HepG2 (cell line): ENCODE data around the gene DTYMK. TPM values are rescaled to one million over a fixed set of nuclear protein-coding genes. Genes with fewer than 3 reads are reported as not detected.

ENCODE experiments used
- CHCHD3 ChIP-seq: sonication (generic); formaldehyde crosslinking; IDR thresholded peaks from 2 replicates; pipeline ENCODE4 v1.8.0; 2022; ENCODE audit warnings: mild to moderate bottlenecking, missing genetic modification reagents, moderate library complexity
- IRF2 ChIP-seq: IDR thresholded peaks from 2 replicates; pipeline ENCODE4 v1.6.1; 2018; ENCODE audit warnings: missing genetic modification reagents, missing compliant biosample characterization
- KAT7 ChIP-seq: IDR thresholded peaks from 2 replicates; pipeline ENCODE4 v1.6.1; 2018; ENCODE audit warnings: borderline replicate concordance, missing compliant biosample characterization
- MAFK ChIP-seq, 2 experiments: IDR thresholded peaks in 1 of 2; conservative IDR thresholded peaks in 1 of 2; 2 replicates each; pipeline ENCODE4 v1.6.1; 2011; ENCODE audit warnings: improper control_type of control experiment in 2 of 2, low read length in 2 of 2
- MLX ChIP-seq: IDR thresholded peaks from 2 replicates; pipeline ENCODE4 v1.6.1; 2016
- NR1H2 ChIP-seq: sonication (generic); formaldehyde crosslinking; IDR thresholded peaks from 2 replicates; pipeline ENCODE4 v1.8.1; 2022; ENCODE audit warnings: low read depth, missing genetic modification reagents, borderline replicate concordance
- PAX8 ChIP-seq: sonication (generic); formaldehyde crosslinking; IDR thresholded peaks from 2 replicates; pipeline ENCODE4 v1.8.0; 2022; ENCODE audit warnings: mild to moderate bottlenecking, missing genetic modification reagents, borderline replicate concordance
- RBAK ChIP-seq: sonication (generic); formaldehyde crosslinking; IDR thresholded peaks from 2 replicates; pipeline ENCODE4 v1.5.1; 2020; ENCODE audit warnings: mild to moderate bottlenecking, missing genetic modification reagents
- SMARCE1 ChIP-seq: fragments of 450-650 bp; IDR thresholded peaks from 2 replicates; pipeline ENCODE4 v1.6.1; 2017; ENCODE audit warnings: borderline replicate concordance
- TAF1 ChIP-seq: sonication (generic); formaldehyde crosslinking; IDR thresholded peaks from 2 replicates; pipeline ENCODE4 v1.4.0; 2020; ENCODE audit warnings: missing genetic modification reagents
- ZBTB46 ChIP-seq: sonication (generic); formaldehyde crosslinking; IDR thresholded peaks from 2 replicates; pipeline ENCODE4 v1.4.0; 2020; ENCODE audit warnings: mild to moderate bottlenecking, missing genetic modification reagents, borderline replicate concordance
- ZFY ChIP-seq: sonication (generic); formaldehyde crosslinking; IDR thresholded peaks from 2 replicates; pipeline ENCODE4 v1.4.0; 2020; ENCODE audit warnings: missing genetic modification reagents
- ZNF598 ChIP-seq: sonication (generic); formaldehyde crosslinking; IDR thresholded peaks from 2 replicates; pipeline ENCODE4 v1.5.1; 2020; ENCODE audit warnings: mild to moderate bottlenecking, missing genetic modification reagents, borderline replicate concordance
- ZNF747 ChIP-seq: sonication (generic); formaldehyde crosslinking; IDR thresholded peaks from 2 replicates; pipeline ENCODE4 v1.8.1; 2023; ENCODE audit warnings: missing genetic modification reagents, mild to moderate bottlenecking, borderline replicate concordance
- polyA plus RNA-seq, 8 experiments: library from polyadenylated mRNA; depleted of rRNA in 3 of 8; stranded (reverse) in 7 of 8; unstranded in 1 of 8; fragments of >200 nt; fragmentation: Illumina TruSeq in 4 of 8; extraction: Trizol in 4 of 8; gene quantifications; 2 replicates each; pipeline versions ENCODE4 v1.2.1 to v1.2.3, GENCODE V29; 2011 to 2016; ENCODE audit warnings: low read depth in 4 of 8, missing spikeins in 1 of 8, mixed read lengths in 1 of 8; ENCODE audit not compliant: insufficient read depth in 1 of 8
- total RNA-seq, 5 experiments: library from RNA; depleted of rRNA; stranded (reverse); fragments of >200 nt; fragmentation: Illumina TruSeq; extraction: Trizol; gene quantifications; 2 replicates each; pipeline ENCODE4 v1.2.3, GENCODE V29; 2016; ENCODE audit warnings: low read depth in 1 of 5
- TF ChIP-seq, protein P1 (sequence below): sonication (generic); formaldehyde crosslinking; IDR thresholded peaks from 2 replicates; pipeline ENCODE4 v1.5.0; 2020; ENCODE audit warnings: missing genetic modification reagents, mild to moderate bottlenecking, borderline replicate concordance
- TF ChIP-seq, protein P2 (sequence below): sonication (generic); formaldehyde crosslinking; IDR thresholded peaks from 2 replicates; pipeline ENCODE4 v1.8.0; 2022; ENCODE audit warnings: mild to moderate bottlenecking, missing genetic modification reagents; ENCODE audit not compliant: insufficient replicate concordance
- TF ChIP-seq, protein P3 (sequence below): sonication (generic); formaldehyde crosslinking; IDR thresholded peaks from 2 replicates; pipeline ENCODE4 v1.4.0; 2020; ENCODE audit warnings: missing genetic modification reagents

Gene DTYMK
- total and polyA plus RNA-seq, 2 of the 13 experiments (the other 11 are each of a cell fraction or from before 2014, with no cell fraction given), result 57.5 to 134 TPM

GRCh38 chr2:241702155-241703031 is 15.8 kb upstream of the DTYMK start (continued):
- TF ChIP-seq, protein P1, sequence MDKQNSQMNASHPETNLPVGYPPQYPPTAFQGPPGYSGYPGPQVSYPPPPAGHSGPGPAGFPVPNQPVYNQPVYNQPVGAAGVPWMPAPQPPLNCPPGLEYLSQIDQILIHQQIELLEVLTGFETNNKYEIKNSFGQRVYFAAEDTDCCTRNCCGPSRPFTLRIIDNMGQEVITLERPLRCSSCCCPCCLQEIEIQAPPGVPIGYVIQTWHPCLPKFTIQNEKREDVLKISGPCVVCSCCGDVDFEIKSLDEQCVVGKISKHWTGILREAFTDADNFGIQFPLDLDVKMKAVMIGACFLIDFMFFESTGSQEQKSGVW (CRISPR knock-in tag), result no peak
- peak; percentile 95 for TF ChIP-seq ZNF598 (CRISPR knock-in tag)
- TF ChIP-seq PAX8 (CRISPR knock-in tag), result peak; percentile 49; the same call in 1 of the 2 replicates
- TF ChIP-seq SMARCE1, result no peak
- TF ChIP-seq ZBTB46 (CRISPR knock-in tag), result no peak
- peak; percentile 51; the same call in 1 of the 2 replicates for TF ChIP-seq IRF2 (CRISPR knock-in tag)
- no peak for TF ChIP-seq MAFK (conservative IDR thresholded peaks at IDR 0.05 in 1 of 2, IDR thresholded peaks at IDR 0.05 in 1 of 2; ENCODE audit: low read length in 2 of 2)
- TF ChIP-seq CHCHD3 (CRISPR knock-in tag), result 0 out of 2 replicates have a peak, but pooled peaks have one; percentile 61
- no peak for TF ChIP-seq MLX (CRISPR knock-in tag)
- peak; percentile 90; the same call in 1 of the 2 replicates for TF ChIP-seq ZNF747 (CRISPR knock-in tag)
- TF ChIP-seq, protein P2, sequence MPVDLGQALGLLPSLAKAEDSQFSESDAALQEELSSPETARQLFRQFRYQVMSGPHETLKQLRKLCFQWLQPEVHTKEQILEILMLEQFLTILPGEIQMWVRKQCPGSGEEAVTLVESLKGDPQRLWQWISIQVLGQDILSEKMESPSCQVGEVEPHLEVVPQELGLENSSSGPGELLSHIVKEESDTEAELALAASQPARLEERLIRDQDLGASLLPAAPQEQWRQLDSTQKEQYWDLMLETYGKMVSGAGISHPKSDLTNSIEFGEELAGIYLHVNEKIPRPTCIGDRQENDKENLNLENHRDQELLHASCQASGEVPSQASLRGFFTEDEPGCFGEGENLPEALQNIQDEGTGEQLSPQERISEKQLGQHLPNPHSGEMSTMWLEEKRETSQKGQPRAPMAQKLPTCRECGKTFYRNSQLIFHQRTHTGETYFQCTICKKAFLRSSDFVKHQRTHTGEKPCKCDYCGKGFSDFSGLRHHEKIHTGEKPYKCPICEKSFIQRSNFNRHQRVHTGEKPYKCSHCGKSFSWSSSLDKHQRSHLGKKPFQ (CRISPR knock-in tag), result no peak
- TF ChIP-seq NR1H2 (CRISPR knock-in tag), result no peak
- TF ChIP-seq TAF1 (CRISPR knock-in tag), result peak; percentile 51; the same call in 1 of the 2 replicates
- TF ChIP-seq, protein P3, sequence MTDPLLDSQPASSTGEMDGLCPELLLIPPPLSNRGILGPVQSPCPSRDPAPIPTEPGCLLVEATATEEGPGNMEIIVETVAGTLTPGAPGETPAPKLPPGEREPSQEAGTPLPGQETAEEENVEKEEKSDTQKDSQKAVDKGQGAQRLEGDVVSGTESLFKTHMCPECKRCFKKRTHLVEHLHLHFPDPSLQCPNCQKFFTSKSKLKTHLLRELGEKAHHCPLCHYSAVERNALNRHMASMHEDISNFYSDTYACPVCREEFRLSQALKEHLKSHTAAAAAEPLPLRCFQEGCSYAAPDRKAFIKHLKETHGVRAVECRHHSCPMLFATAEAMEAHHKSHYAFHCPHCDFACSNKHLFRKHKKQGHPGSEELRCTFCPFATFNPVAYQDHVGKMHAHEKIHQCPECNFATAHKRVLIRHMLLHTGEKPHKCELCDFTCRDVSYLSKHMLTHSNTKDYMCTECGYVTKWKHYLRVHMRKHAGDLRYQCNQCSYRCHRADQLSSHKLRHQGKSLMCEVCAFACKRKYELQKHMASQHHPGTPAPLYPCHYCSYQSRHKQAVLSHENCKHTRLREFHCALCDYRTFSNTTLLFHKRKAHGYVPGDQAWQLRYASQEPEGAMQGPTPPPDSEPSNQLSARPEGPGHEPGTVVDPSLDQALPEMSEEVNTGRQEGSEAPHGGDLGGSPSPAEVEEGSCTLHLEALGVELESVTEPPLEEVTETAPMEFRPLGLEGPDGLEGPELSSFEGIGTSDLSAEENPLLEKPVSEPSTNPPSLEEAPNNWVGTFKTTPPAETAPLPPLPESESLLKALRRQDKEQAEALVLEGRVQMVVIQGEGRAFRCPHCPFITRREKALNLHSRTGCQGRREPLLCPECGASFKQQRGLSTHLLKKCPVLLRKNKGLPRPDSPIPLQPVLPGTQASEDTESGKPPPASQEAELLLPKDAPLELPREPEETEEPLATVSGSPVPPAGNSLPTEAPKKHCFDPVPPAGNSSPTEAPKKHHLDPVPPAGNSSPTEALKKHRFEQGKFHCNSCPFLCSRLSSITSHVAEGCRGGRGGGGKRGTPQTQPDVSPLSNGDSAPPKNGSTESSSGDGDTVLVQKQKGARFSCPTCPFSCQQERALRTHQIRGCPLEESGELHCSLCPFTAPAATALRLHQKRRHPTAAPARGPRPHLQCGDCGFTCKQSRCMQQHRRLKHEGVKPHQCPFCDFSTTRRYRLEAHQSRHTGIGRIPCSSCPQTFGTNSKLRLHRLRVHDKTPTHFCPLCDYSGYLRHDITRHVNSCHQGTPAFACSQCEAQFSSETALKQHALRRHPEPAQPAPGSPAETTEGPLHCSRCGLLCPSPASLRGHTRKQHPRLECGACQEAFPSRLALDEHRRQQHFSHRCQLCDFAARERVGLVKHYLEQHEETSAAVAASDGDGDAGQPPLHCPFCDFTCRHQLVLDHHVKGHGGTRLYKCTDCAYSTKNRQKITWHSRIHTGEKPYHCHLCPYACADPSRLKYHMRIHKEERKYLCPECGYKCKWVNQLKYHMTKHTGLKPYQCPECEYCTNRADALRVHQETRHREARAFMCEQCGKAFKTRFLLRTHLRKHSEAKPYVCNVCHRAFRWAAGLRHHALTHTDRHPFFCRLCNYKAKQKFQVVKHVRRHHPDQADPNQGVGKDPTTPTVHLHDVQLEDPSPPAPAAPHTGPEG, result no peak
- TF ChIP-seq KAT7 (CRISPR knock-in tag), result peak; percentile 52; the same call in 1 of the 2 replicates
- peak; percentile 64 for TF ChIP-seq ZFY
- TF ChIP-seq RBAK (CRISPR knock-in tag), result 0 out of 2 replicates have a peak, but pooled peaks have one; percentile 25
